ENCODE results near the gene PFDN6.

Gene PFDN6

DNA sequence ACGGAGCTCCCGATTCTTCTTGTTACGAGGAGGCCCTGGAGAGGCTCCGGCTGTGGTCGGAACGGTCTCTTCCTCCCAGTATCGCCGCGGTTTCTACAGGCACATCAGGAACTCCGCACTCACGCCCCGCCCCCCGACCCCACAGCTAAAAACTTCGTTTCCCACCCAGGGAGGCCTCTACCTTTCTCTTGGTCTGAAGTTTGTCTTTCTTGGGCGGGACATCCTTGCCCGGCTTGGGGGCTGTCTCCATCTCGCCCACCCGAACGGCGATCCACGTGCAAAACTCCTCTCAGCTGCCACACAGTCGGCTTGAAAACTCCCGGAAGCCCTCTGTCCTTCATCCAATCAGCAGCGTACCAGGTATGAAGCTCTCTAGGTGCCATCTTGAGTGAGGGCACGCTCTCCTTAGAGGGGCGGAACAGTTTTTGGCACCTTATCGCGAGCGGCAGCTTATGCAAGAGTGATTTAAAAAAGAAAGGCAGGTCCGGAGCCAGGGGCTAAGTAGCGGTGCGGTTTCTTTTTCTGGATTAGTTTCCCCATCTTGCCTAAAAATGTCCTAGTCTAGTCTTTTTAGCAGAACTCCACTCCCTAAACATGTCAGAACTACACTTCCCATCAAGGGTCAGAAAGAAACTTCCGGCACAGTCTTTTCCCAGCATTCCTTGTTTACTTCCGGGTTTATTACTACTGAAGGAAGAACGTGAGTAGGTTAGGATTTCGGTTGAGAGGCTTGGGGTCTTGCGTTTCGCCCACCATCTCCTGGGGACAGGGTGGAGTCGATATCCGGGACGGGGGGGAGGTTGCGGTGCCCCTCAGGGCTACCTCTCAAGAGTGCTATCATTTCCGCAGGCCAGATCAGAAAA lies at the start of gene PFDN6, which contains the start of gene WDR46:
Gene PFDN6, plus strand, starts transcription at position 681 of the 863 bp plus-strand sequence. CDS start 256 bp downstream, outside the sequence.
Gene WDR46, minus strand, starts transcription at position 319 of the 863 bp plus-strand sequence. Its CDS starts 69 bp downstream, at position 250.
- Histone ChIP-seq H3K4me1 (ENCODE audit: control insufficient read depth, insufficient read depth, low read length) (peaks cover 4% of the 10 kb centered on the region), H3K9me3 (ENCODE audit: control insufficient read depth, insufficient read depth, low read length) (no peaks in the 10 kb centered on the region), H3K36me3 (ENCODE audit: control insufficient read depth, insufficient read depth, low read length) (peaks cover 22% of the 10 kb centered on the region), H3K9ac (ENCODE audit: low read depth, low read length) (peak within 1 kb of the TSS; percentile 87), H3K4me3 (ENCODE audit: low read depth, low read length) (peak within 1 kb of the TSS; percentile 95), H3K27me3 (ENCODE audit: control insufficient read depth, insufficient read depth, low read length) (no peaks in the 10 kb centered on the region)

DNA sequence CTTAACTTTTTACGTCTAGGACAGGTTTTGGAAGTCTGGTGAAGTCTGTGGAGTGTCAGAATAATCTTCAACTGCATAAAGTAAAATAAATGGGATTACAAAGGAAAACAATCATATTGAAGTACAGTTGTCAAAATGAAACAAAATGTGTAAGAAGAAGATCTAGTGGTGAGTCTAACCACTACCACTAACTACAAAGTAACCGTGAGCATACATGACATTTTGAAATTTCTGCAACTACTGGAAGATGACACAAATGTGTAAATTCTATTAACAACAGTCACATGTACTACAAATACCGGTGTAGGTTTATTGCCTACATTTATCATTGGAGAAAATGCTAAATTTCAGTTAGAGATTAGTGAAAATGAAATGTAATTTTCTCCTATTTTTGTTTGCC lies 47.4 kb upstream of the PFDN6 start:
- no peaks in the 10 kb centered on the region for H3K4me1 ChIP-seq (ENCODE audit: control insufficient read depth, insufficient read depth, low read length)
- H3K4me3 ChIP-seq (ENCODE audit: low read depth, low read length): no peak overlapping the region
- H3K9me3 ChIP-seq (ENCODE audit: control insufficient read depth, insufficient read depth, low read length): no peaks in the 10 kb centered on the region
- H3K9ac ChIP-seq (ENCODE audit: low read depth, low read length): no peak overlapping the region
- H3K36me3 ChIP-seq (ENCODE audit: control insufficient read depth, insufficient read depth, low read length): no peaks in the 10 kb centered on the region
- H3K27me3 ChIP-seq (ENCODE audit: control insufficient read depth, insufficient read depth, low read length): peaks cover 23% of the 10 kb centered on the region

DNA sequence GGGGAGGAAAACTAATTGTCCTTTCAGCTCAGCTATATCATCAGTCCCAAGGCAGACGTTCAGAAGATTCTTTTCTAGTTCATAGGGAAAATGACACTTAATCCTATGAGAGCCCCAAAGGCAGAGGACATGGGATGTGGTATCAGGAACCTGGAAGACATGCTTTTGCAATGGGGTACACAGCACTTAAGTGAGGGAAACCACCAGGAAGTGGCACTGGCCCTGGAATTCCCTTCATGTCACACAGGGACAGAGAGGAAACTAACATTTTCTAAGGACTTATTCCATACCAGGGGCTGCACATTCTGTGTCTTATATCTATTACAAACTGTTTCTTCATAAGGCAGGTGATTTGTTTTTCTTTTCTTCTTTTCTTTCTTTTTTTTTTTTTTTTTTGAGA lies 45.9 kb upstream of the PFDN6 start:
- Histone ChIP-seq H3K9ac (ENCODE audit: low read depth, low read length) (no peak overlapping the region), H3K4me3 (ENCODE audit: low read depth, low read length) (no peak overlapping the region), H3K9me3 (ENCODE audit: control insufficient read depth, insufficient read depth, low read length) (no peaks in the 10 kb centered on the region), H3K36me3 (ENCODE audit: control insufficient read depth, insufficient read depth, low read length) (no peaks in the 10 kb centered on the region), H3K27me3 (ENCODE audit: control insufficient read depth, insufficient read depth, low read length) (peaks cover 35% of the 10 kb centered on the region), H3K4me1 (ENCODE audit: control insufficient read depth, insufficient read depth, low read length) (no peaks in the 10 kb centered on the region)

DNA sequence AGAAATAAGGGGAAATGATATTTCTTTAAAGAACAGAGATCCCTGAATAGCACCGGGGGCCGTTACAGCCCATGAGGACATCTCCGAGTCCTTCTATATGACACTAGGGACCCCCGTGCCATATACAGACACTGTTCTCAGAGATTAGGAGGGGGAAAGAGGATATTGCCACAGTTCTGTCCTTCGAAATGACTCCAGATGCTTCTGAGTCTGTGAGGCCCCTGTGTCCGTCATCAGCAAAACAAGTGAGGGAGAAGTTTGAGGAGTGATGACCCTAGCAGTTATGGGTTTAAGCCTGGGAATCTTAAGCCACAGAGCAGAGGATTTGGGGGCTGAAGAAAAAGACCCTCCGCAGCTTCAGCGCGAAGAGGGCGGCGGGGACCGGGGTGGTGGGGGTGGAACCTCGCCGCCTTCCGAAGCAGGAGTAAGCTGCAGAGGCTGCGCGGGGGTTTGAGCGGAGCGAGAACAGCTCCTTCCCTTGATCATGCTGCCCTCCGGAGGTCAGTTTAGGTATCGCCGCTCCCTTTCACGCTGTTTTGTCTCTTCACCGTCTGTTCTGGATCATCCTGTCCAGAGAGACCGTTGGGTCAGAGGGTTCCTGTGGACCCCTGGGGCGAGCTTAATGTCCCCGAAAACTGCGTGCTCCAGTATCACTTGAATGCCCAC lies 41.3 kb upstream of the PFDN6 start:
- H3K4me1 ChIP-seq (ENCODE audit: control insufficient read depth, insufficient read depth, low read length): peaks cover 4% of the 10 kb centered on the region
- peaks cover 24% of the 10 kb centered on the region for H3K27me3 ChIP-seq (ENCODE audit: control insufficient read depth, insufficient read depth, low read length)
- H3K36me3 ChIP-seq (ENCODE audit: control insufficient read depth, insufficient read depth, low read length): no peaks in the 10 kb centered on the region
- H3K4me3 ChIP-seq (ENCODE audit: low read depth, low read length): peak overlapping the region; percentile 76
- H3K9me3 ChIP-seq (ENCODE audit: control insufficient read depth, insufficient read depth, low read length): no peaks in the 10 kb centered on the region
- no peak overlapping the region for H3K9ac ChIP-seq (ENCODE audit: low read depth, low read length)

DNA sequence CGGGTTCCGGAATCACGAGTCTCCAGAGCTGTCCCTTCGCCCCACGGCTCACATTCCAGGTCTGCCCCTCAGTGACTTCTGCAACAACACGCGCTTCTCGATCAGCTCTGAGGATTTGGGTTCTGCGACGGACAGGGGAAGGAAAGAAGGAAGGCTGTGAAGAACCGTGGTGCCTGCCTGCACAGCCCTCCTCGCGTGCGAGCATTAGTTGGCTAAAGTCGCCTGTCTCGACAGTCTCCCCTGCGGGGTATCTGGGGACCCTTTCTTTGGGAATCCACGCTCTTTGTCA lies 40.8 kb upstream of the PFDN6 start:
- peaks cover under 1% of the 10 kb centered on the region for H3K36me3 ChIP-seq (ENCODE audit: control insufficient read depth, insufficient read depth, low read length)
- H3K9ac ChIP-seq (ENCODE audit: low read depth, low read length): no peak overlapping the region
- peaks cover 22% of the 10 kb centered on the region for H3K27me3 ChIP-seq (ENCODE audit: control insufficient read depth, insufficient read depth, low read length)
- peak overlapping the region; percentile 76 for H3K4me3 ChIP-seq (ENCODE audit: low read depth, low read length)
- peaks cover 4% of the 10 kb centered on the region for H3K4me1 ChIP-seq (ENCODE audit: control insufficient read depth, insufficient read depth, low read length)
- no peaks in the 10 kb centered on the region for H3K9me3 ChIP-seq (ENCODE audit: control insufficient read depth, insufficient read depth, low read length)

DNA sequence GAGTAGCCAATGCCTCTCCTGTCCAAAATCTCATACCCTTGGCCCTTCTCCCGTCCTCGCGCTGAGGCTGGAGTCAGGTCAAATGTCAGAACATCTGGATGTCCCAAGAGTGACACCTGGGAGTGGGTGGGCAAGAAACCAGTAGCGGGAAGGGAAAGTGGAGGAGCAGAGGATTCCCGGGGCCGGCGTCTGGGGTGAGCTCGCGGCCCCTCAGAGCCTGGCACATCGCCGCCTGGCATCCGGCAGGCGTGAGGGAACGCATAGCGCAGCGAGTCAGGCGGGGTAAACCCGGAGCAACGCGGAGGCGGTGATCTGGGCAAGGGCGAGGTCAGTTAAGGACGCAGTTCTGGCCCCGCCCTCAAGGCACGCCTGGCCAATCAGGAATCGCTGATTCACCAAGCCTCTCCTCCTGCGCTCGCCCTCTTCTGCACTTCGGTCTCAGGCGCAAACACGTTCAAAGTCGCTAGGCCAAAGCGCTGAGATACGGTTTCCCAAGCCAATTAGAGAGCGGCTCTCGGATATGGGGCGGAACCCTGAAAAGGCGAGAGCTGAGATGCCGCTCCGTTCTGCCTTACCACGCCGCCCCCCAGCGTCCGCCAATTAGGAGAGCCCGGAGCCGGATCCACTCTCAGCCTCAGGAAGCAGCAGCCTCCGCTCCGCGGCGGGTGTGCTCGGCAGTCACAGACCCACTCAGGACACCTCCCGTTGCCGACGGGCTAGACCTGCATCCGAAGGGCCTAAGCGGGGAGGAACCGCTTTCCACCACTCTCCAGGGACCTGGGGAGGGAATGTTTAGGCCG lies 40.3 kb upstream of the PFDN6 start:
- Histone ChIP-seq H3K4me3 (ENCODE audit: low read depth, low read length) (peak overlapping the region; percentile 94), H3K36me3 (ENCODE audit: control insufficient read depth, insufficient read depth, low read length) (peaks cover 3% of the 10 kb centered on the region), H3K9me3 (ENCODE audit: control insufficient read depth, insufficient read depth, low read length) (no peaks in the 10 kb centered on the region), H3K4me1 (ENCODE audit: control insufficient read depth, insufficient read depth, low read length) (peaks cover 4% of the 10 kb centered on the region), H3K27me3 (ENCODE audit: control insufficient read depth, insufficient read depth, low read length) (peaks cover 22% of the 10 kb centered on the region), H3K9ac (ENCODE audit: low read depth, low read length) (peak overlapping the region; percentile 95)

DNA sequence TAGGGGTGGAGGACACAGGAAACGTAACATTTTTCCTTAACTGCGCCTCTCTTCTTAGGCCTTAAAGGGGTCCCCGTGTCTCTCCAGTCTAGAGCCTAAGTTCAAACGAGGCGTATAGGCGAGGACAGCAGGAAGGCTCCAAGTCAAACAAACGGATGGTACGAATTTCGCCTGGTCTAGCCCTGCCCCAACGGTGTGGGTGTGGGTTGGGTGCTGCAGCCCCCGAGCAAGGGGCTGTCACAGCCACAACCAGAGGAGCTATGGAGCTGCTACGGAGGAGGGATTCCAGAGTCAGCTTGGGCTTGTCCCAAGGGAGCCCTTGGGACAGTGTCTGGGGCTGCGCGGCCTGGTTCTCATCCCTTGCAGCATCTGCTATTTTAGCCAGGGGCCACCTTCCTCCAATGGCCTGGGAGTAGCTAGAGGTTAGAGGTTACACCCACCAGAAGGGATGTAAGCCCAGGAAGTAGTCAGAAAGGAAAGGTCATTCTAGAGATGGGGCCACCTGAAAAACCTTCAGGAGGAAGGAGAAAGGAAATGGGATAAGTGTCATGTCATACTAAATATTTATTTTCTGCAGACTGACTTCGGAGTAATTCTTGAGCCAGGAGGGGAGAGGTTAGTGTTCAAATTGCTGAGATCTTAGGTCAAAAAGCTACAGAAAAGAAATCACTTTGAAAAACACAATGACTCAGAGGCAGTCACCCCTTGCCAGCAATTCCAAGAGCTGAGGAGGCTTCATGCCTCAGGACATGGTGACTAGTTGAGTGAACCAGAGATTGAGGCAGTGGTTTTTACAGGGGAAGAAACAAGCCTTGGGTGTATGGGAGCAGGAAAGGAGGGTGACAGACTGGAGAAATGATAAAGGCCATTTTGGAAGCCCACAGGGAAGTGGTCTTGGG lies 39.4 kb upstream of the PFDN6 start:
- no peaks in the 10 kb centered on the region for H3K9me3 ChIP-seq (ENCODE audit: control insufficient read depth, insufficient read depth, low read length)
- H3K9ac ChIP-seq (ENCODE audit: low read depth, low read length): peak overlapping the region; percentile 95
- peaks cover 4% of the 10 kb centered on the region for H3K4me1 ChIP-seq (ENCODE audit: control insufficient read depth, insufficient read depth, low read length)
- H3K4me3 ChIP-seq (ENCODE audit: low read depth, low read length): peak overlapping the region; percentile 94
- peaks cover 3% of the 10 kb centered on the region for H3K36me3 ChIP-seq (ENCODE audit: control insufficient read depth, insufficient read depth, low read length)
- H3K27me3 ChIP-seq (ENCODE audit: control insufficient read depth, insufficient read depth, low read length): peaks cover 22% of the 10 kb centered on the region

DNA sequence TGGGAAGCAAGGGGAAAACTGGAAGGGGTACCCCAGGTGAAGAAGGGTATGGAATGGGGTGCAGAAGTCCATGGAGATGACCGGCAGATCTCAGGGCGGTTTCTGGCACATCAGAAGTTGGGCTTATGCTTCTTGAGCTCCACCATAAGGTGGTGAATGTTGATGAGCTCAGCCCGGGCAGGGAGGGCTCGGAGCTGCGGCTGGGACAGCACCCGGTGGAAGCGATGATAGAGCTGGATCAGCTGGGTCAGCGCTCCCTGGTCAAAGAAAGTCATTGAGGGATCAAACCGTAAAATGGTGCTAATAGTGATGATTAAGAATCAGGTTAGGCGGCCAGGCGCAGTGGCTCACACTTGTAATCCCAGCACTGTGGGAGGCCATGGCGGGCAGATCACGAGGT lies 38.7 kb upstream of the PFDN6 start:
- H3K27me3 ChIP-seq (ENCODE audit: control insufficient read depth, insufficient read depth, low read length): peaks cover 22% of the 10 kb centered on the region
- no peak overlapping the region for H3K4me3 ChIP-seq (ENCODE audit: low read depth, low read length)
- H3K36me3 ChIP-seq (ENCODE audit: control insufficient read depth, insufficient read depth, low read length): peaks cover 3% of the 10 kb centered on the region
- H3K9me3 ChIP-seq (ENCODE audit: control insufficient read depth, insufficient read depth, low read length): no peaks in the 10 kb centered on the region
- H3K4me1 ChIP-seq (ENCODE audit: control insufficient read depth, insufficient read depth, low read length): peaks cover 4% of the 10 kb centered on the region
- H3K9ac ChIP-seq (ENCODE audit: low read depth, low read length): no peak overlapping the region

DNA sequence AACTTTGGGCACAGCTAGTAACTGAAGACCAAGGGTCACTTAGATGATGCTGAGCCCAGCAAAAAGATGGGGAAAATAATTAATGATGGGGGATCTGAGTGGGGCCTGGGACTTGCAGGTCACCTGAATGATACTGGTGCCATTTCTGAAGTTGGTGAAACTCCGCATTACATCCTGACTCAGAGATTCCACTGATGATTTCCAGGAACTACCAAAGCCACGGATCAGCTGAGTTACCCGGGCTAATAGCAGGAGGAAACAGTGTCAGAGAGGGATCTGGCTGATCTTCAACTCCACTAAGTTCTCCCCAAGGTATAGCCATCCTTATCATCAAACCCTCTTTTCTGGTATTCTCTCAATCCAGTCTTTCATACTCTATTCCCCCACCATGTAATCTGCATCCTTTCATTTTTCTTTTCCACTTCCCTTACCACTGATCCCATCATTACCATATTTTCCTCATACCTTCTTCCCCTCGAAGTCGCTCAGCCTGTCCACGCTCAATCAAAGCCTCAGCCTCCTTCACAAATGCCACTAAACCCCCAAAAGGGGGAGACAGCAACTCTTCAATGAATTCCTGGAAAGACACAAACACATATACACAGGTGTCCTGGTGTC lies 37.9 kb upstream of the PFDN6 start:
- no peak overlapping the region for H3K4me3 ChIP-seq (ENCODE audit: low read depth, low read length)
- peaks cover 3% of the 10 kb centered on the region for H3K36me3 ChIP-seq (ENCODE audit: control insufficient read depth, insufficient read depth, low read length)
- no peak overlapping the region for H3K9ac ChIP-seq (ENCODE audit: low read depth, low read length)
- no peaks in the 10 kb centered on the region for H3K9me3 ChIP-seq (ENCODE audit: control insufficient read depth, insufficient read depth, low read length)
- peaks cover 19% of the 10 kb centered on the region for H3K27me3 ChIP-seq (ENCODE audit: control insufficient read depth, insufficient read depth, low read length)
- peaks cover 4% of the 10 kb centered on the region for H3K4me1 ChIP-seq (ENCODE audit: control insufficient read depth, insufficient read depth, low read length)

DNA sequence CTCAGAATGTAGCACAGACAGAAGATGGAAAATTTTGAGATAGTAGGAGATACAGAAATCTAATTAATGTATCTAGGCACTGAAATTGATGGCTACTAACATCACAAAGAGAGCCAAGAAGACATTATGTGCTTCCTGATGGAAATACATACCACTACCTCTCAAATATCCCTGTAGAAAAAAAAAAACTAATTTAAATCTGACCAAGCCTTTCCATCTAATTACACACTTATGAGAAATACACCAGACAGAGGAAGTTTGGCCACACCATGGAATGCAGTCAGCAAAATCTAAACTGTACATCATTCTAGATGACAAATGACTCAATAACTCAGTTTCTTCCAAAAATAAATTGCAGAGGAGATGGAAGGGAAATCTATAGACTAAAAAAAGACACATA lies 36.6 kb upstream of the PFDN6 start:
- Histone ChIP-seq H3K4me3 (ENCODE audit: low read depth, low read length) (no peak overlapping the region), H3K36me3 (ENCODE audit: control insufficient read depth, insufficient read depth, low read length) (peaks cover 3% of the 10 kb centered on the region), H3K4me1 (ENCODE audit: control insufficient read depth, insufficient read depth, low read length) (peaks cover 4% of the 10 kb centered on the region), H3K9me3 (ENCODE audit: control insufficient read depth, insufficient read depth, low read length) (no peaks in the 10 kb centered on the region), H3K27me3 (ENCODE audit: control insufficient read depth, insufficient read depth, low read length) (peaks cover 7% of the 10 kb centered on the region), H3K9ac (ENCODE audit: low read depth, low read length) (no peak overlapping the region)
